ENCODE data around the gene MYH11.

The MYH11 gene

GRCh38 chr16:15856901-15857698 lies at the start of gene MYH11:
Gene MYH11, minus strand, starts transcription at chr16:15857028. Its CDS starts 18,776 bp downstream, at chr16:15838252.
- no peak for DNase-seq

GRCh38 chr16:15906439-15906838 lies 49.6 kb upstream of the MYH11 start:
- no peak for DNase-seq

DNA sequence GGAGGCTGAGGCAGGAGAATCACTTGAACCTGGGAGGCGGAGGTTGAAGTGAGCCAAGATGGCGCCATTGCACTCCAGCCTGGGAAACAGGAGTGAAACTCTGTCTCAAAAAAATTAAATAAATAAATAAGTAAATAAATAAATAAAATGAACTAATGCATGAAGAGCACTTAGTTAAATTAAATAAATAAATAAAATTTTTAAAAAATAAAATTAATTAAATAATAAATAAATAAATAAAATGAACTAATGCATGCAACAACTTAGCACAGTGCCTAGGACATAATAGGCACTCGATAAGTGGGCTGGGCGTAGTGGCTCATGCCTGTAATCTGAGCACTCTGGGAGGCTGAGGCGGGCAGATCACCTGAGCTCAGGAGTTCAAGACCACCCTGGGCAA lies 47.1 kb upstream of the MYH11 start:
- DNase-seq: no peak

DNA sequence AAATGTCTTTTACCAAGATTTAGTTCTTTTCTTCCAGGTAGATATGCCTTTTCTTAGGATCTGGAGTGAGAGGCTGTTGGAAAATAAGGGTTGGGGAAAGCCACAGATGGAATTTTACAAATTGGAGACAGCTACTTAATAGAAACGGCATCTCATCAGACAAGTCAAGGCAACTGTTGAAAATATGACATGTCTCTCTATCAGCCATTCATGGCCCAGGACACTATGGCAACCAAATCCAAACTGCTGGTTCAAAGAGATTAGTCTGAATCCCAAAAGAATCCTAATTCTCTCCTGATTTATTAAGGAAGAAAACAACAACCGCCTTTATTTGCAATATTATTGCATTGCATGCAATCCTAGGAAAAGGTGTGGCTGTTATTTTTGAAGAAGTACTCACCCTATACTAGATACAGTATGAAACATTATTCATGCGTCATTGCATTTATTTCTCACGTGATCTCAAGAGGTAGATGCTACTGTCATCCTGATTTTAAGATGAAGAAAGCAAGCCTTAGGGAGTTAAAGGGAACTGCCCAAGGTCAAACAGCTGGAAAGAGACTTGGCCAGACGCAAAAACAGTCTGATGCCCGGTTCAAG lies 44.2 kb upstream of the MYH11 start:
- no peak for DNase-seq

- no peak for DNase-seq
Observed at GRCh38 chr16:15900357-15900756, 43.5 kb upstream of the MYH11 start.

DNA sequence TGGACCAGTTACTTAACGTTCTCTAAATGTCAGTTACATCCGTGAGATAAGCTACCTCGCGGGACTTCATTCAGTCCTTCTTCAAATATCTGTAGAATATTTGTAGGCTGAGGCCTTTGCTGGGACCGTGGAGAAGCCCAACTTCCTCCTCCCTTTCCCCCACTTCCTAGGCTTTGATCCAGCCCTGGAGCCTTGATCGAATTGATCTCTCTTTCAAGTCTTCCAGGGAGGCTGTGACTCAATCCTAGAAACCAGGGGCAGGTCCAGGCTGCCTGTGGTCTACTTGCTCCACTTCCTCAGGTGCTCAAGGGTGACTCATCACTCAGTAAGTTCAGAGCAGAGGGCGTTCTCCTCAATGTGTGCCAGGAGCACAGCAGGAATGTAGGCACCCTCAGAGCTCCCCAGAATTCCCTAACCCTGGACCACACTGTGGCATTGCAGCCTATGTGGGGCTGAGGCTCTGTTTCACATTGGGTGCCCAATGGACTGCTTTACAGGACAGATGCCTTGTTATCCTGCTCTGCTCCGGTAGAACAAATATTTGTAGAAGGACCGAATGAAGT lies 42.8 kb upstream of the MYH11 start:
- peak; percentile 86 for DNase-seq

DNA sequence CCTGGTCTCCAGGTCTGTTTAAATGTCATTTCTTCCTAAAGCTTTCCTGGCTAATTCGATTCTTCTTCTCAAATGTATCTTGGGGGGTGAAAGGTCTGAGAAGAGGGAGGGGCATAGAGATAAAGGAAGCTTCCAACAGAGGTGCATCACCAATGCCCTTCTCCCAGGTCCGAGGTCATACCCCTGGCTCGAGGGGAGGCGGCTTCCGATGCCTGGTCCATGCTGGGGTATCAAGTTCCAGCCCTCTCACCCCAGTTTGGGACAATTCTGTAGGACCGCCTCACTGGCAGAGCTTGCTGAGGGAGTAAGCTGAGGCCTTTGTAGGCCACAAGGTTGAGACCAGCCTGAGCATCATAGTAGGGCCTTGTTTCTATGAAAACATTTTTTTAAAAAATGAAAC lies 41.8 kb upstream of the MYH11 start:
- no peak for DNase-seq

- peak; percentile 57 for DNase-seq
Observed at GRCh38 chr16:15897834-15898254, 41.0 kb upstream of the MYH11 start.

GRCh38 chr16:15897121-15897780 lies 40.4 kb upstream of the MYH11 start:
- peak; percentile 63 for DNase-seq

DNA sequence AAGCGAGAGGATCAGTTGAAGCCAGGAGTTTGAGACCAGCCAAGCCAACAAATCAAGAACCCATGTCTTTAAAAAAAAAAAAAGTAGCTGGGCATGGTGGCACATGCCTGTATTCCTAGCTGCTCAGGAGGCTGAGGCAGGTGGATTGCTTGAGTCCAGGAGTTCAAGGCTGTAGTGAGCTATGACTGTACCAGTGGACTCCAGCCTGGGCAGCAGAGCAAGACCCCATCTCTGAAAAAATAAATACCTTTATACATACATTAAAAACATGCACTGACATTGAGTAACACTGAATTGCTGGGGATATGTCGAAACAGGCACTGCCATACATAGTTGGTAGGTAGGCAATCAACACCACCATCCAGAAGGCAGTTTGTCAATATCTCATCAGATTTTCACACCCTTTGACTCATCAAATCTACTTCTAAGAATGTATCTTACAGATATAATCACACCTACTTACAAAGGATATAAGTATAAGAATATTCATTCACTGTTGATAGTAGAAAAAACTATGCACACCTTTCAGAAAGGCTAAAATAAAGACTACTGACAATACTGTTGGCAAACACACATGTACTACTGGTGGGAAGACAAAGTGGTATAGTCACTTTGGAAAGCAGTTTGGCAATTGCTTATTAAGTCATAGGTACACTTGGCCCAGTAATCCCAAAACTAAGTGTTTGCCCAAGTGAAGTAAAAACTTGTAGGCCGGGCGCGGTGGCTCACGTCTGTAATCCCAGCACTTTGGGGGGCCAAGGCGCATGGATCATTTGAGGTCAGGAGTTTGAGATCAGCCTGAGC lies 37.9 kb upstream of the MYH11 start:
- DNase-seq: no peak

GRCh38 chr16:15891508-15891907 lies 34.7 kb upstream of the MYH11 start:
- no peak for DNase-seq

DNA sequence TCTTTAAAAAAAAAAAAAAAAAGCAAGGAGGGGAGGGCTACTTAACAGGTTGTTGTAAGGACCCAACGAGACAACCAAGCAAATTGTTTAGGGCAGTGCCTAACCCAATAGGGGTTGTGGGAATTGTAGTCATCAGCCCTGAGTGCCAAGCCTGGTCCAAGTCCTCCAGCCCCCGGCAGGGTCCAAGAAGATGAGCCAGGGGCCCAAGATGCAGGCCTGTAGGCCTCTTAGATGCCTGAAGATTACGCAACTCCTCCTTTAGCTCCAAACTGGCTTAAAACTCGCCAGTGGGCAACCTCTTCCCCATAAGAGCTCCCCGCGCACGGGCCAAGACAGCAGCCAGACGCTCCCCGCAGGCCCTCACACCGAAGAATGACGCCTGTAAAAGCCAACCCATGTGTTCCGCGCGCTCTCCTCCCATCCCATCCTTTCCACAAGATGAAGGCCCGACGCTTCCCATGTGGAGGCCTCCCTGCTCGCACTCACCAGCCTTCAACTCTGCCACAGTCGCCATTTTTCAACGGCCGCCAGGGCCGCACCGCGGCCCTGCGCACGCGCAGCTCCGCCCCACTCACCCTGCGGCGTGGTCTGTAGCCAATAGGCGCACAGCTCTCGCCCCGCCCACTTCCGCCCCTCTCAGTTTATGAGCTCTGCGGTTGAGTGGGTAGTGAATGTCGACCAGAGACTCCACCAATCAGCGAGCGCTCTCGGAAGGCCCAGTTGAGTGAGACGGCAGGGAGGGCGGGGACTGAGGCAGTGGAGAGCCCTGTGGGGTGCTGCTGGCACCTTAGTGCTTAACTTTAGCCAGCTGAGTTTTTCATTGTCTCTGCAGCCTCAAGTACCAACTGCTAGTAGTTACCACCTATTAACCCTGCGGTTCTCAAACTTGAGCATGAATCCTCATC lies 31.5 kb upstream of the MYH11 start, which contains the start of gene CEP20:
CEP20 (minus strand) TSS at position 532 of the 905 bp plus-strand sequence; CDS start at position 514, 18 bp downstream.
- DNase-seq: peak; percentile 99

- no peak for DNase-seq
Observed at GRCh38 chr16:15887283-15887682, 30.5 kb upstream of the MYH11 start.

GRCh38 chr16:15886078-15886477 lies 29.2 kb upstream of the MYH11 start:
- no peak for DNase-seq

DNA sequence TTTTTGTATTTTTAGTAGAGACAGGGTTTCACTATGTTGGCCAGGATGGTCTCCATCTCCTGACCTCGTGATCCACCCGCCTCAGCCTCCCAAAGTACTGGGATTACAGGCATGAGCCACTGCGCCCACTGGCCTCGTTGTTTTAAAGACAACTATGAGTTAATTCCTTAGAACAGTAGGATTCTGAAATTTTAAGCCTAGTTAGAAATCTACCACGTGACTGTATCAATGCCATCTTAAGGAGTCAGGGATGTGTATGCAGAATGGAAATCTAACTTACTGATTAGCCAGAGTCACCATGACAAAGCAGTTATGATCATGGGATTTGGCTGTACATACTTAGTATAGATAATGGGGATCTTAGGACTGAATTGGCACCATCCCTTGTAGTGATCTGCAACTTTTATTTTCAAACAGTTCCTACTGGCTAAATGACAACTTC lies 28.8 kb upstream of the MYH11 start:
- no peak for DNase-seq

- no peak for DNase-seq
Observed at GRCh38 chr16:15882563-15882962, 25.7 kb upstream of the MYH11 start.

- DNase-seq: no peak
Observed at GRCh38 chr16:15881794-15882379, 25.1 kb upstream of the MYH11 start.

DNA sequence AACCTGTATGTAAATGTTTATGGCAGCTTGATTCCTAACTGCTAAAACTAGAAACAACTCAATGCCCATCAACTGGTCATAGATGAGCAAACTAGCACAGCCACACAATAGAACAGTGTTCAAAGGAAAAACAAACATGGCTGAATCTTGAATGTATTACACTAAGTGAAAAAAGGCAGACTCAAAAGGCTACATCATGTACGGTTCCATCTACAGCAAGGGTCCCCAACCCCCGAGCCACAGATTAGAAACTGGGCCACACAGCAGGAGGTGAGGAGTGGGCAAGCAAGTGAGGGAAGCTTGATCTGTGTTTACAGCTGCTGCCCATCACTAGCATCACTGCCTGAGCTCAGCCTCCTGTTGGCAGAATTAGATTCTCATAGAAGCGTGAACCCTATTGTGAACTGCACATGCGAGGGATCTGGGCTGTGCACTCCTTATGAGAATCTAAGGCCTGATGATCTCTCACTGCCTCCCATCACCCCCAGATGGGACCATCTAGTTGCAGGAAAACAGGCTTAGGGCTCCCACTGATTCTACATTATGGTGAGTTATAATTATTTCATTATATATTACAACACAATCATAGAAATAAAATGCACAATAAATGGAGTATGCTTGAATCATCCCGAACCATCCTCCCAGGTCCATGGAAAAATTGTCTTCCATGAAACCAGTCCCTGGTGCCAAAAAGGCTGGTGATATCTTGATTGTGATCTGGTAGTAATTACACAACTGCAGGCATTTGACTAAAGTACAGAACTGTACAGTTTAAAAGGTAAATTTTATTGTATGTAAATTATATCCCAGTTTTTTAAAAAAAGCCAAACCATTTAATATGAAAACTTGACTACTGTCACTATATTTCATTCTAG lies 23.8 kb upstream of the MYH11 start:
- peak; percentile 32 for DNase-seq

GRCh38 chr16:15879255-15879811 lies 22.5 kb upstream of the MYH11 start:
- peak; percentile 92 for DNase-seq

- DNase-seq: no peak
Observed at GRCh38 chr16:15876503-15876902, 19.7 kb upstream of the MYH11 start.

Data from fibroblast of skin of right quadriceps (primary cell).